ENCODE results near the gene ANKH. TPM values are rescaled to one million over a fixed set of nuclear protein-coding genes. Genes with fewer than 3 reads are reported as not detected.

Gene ANKH
- total and polyA plus RNA-seq, 5 donors from 2014 or later = 56.6 to 177 (median 63.2) TPM

GRCh38 chr5:14664270-14665100, 207.1 kb downstream of the ANKH start, which contains the start of gene OTULIN:
TSS of gene OTULIN (plus strand) at chr5:14664718. CDS start at chr5:14664826, 108 bp downstream.
- Histone ChIP-seq H3K4me1 (ENCODE audit: control insufficient read depth, insufficient read depth, low read length, poor library complexity, severe bottlenecking) (peaks cover 67% of the 10 kb centered on the region), H3K36me3 (ENCODE audit: control insufficient read depth, insufficient read depth, low read length) (peaks cover 3% of the 10 kb centered on the region), H3K27ac (ENCODE audit: insufficient read depth, low read length, poor library complexity, severe bottlenecking) (peak within 1 kb of the TSS; percentile 87), H3K27me3 (ENCODE audit: control insufficient read depth, insufficient read depth, low read length) (no peaks in the 10 kb centered on the region), H3K4me3 (ENCODE audit: low read depth, low read length) (peak within 1 kb of the TSS; percentile 94), H3K9me3 (ENCODE audit: control insufficient read depth in 2 of 2, low read length in 2 of 2) (no peaks in the 10 kb centered on the region)
- no peaks in the 10 kb centered on the region for H3K9me3 Mint-ChIP-seq
- ATAC-seq (ENCODE audit: low read depth in 2 of 2) (peak; percentile 71 to 73), DNase-seq (peak; percentile 77 to 95 (median 86))
- no peaks in the 10 kb centered on the region for H3K27me3 Mint-ChIP-seq
- peaks cover 20 to 88% (median 60%) of the 10 kb centered on the region in 4 donors for H3K4me1 Mint-ChIP-seq
- peaks cover 4% of the 10 kb centered on the region for H3K36me3 Mint-ChIP-seq
- H3K4me3 Mint-ChIP-seq = peak within 1 kb of the TSS; percentile 95 to 98 (median 96)
- H3K27ac Mint-ChIP-seq = peak within 1 kb of the TSS; percentile 91 to 98 (median 97)

GRCh38 chr5:14663734-14664269, 207.8 kb downstream of the ANKH start:
- Mint-ChIP-seq H3K36me3 (peaks cover 4% of the 10 kb centered on the region), H3K4me3 (peak overlapping the region; percentile 95 to 98 (median 96)), H3K9me3 (no peaks in the 10 kb centered on the region), H3K4me1 (peaks cover 20 to 84% (median 58%) of the 10 kb centered on the region in 4 donors), H3K27ac (peak overlapping the region; percentile 91 to 98 (median 97)), H3K27me3 (no peaks in the 10 kb centered on the region)
- no peak for ATAC-seq (ENCODE audit: low read depth in 2 of 2)
- DNase-seq = peak in 1 of 3 donors; percentile 53
- H3K36me3 ChIP-seq (ENCODE audit: control insufficient read depth, insufficient read depth, low read length) = peaks cover 3% of the 10 kb centered on the region
- peaks cover 61% of the 10 kb centered on the region for H3K4me1 ChIP-seq (ENCODE audit: control insufficient read depth, insufficient read depth, low read length, poor library complexity, severe bottlenecking)
- H3K4me3 ChIP-seq (ENCODE audit: low read depth, low read length) = peak overlapping the region; percentile 94
- H3K27me3 ChIP-seq (ENCODE audit: control insufficient read depth, insufficient read depth, low read length) = no peaks in the 10 kb centered on the region
- H3K27ac ChIP-seq (ENCODE audit: insufficient read depth, low read length, poor library complexity, severe bottlenecking) = peak overlapping the region; percentile 87
- no peaks in the 10 kb centered on the region for H3K9me3 ChIP-seq (ENCODE audit: control insufficient read depth in 2 of 2, low read length in 2 of 2)

GRCh38 chr5:14662721-14663260, 208.8 kb downstream of the ANKH start:
- ATAC-seq (ENCODE audit: low read depth in 2 of 2) = no peak
- peaks cover 52% of the 10 kb centered on the region for H3K4me1 ChIP-seq (ENCODE audit: control insufficient read depth, insufficient read depth, low read length, poor library complexity, severe bottlenecking)
- no peaks in the 10 kb centered on the region for H3K27me3 Mint-ChIP-seq
- H3K27ac Mint-ChIP-seq = peak overlapping the region; percentile 68 to 98 (median 91)
- H3K36me3 ChIP-seq (ENCODE audit: control insufficient read depth, insufficient read depth, low read length) = peaks cover 3% of the 10 kb centered on the region
- peak overlapping the region; percentile 94 for H3K4me3 ChIP-seq (ENCODE audit: low read depth, low read length)
- peaks cover 16 to 74% (median 50%) of the 10 kb centered on the region in 4 donors for H3K4me1 Mint-ChIP-seq
- H3K36me3 Mint-ChIP-seq = peaks cover 3% of the 10 kb centered on the region
- no peak for DNase-seq
- H3K9me3 Mint-ChIP-seq = no peaks in the 10 kb centered on the region
- H3K27me3 ChIP-seq (ENCODE audit: control insufficient read depth, insufficient read depth, low read length) = no peaks in the 10 kb centered on the region
- no peaks in the 10 kb centered on the region for H3K9me3 ChIP-seq (ENCODE audit: control insufficient read depth in 2 of 2, low read length in 2 of 2)
- no peak overlapping the region for H3K27ac ChIP-seq (ENCODE audit: insufficient read depth, low read length, poor library complexity, severe bottlenecking)
- peak overlapping the region; percentile 95 to 98 (median 96) for H3K4me3 Mint-ChIP-seq

GRCh38 chr5:14660833-14661232, 210.7 kb downstream of the ANKH start:
- no peaks in the 10 kb centered on the region for H3K9me3 ChIP-seq (ENCODE audit: control insufficient read depth in 2 of 2, low read length in 2 of 2)
- DNase-seq = no peak
- H3K27ac ChIP-seq (ENCODE audit: insufficient read depth, low read length, poor library complexity, severe bottlenecking) = no peak overlapping the region
- H3K4me3 ChIP-seq (ENCODE audit: low read depth, low read length) = no peak overlapping the region
- H3K36me3 Mint-ChIP-seq = no peaks in the 10 kb centered on the region
- peak overlapping the region; percentile 18 to 83 (median 58) for H3K4me3 Mint-ChIP-seq
- peaks cover 3% of the 10 kb centered on the region for H3K36me3 ChIP-seq (ENCODE audit: control insufficient read depth, insufficient read depth, low read length)
- H3K4me1 Mint-ChIP-seq = peaks cover 7 to 55% (median 32%) of the 10 kb centered on the region in 4 donors
- peak overlapping the region in 1 of 3 donors; percentile 43 for H3K27ac Mint-ChIP-seq
- no peaks in the 10 kb centered on the region for H3K27me3 ChIP-seq (ENCODE audit: control insufficient read depth, insufficient read depth, low read length)
- H3K9me3 Mint-ChIP-seq = no peaks in the 10 kb centered on the region
- peaks cover 33% of the 10 kb centered on the region for H3K4me1 ChIP-seq (ENCODE audit: control insufficient read depth, insufficient read depth, low read length, poor library complexity, severe bottlenecking)
- no peak for ATAC-seq (ENCODE audit: low read depth in 2 of 2)
- no peaks in the 10 kb centered on the region for H3K27me3 Mint-ChIP-seq

- peaks cover 26% of the 10 kb centered on the region for H3K4me1 ChIP-seq (ENCODE audit: control insufficient read depth, insufficient read depth, low read length, poor library complexity, severe bottlenecking)
- H3K9me3 ChIP-seq (ENCODE audit: control insufficient read depth in 2 of 2, low read length in 2 of 2) = no peaks in the 10 kb centered on the region
- no peak overlapping the region for H3K27ac ChIP-seq (ENCODE audit: insufficient read depth, low read length, poor library complexity, severe bottlenecking)
- H3K9me3 Mint-ChIP-seq = no peaks in the 10 kb centered on the region
- H3K4me3 ChIP-seq (ENCODE audit: low read depth, low read length) = no peak overlapping the region
- ATAC-seq (ENCODE audit: low read depth in 2 of 2) (no peak), DNase-seq (no peak)
- H3K36me3 Mint-ChIP-seq = no peaks in the 10 kb centered on the region
- no peak overlapping the region for H3K27ac Mint-ChIP-seq
- H3K4me1 Mint-ChIP-seq = peaks cover 7 to 52% (median 32%) of the 10 kb centered on the region in 4 donors
- peaks cover 3% of the 10 kb centered on the region for H3K36me3 ChIP-seq (ENCODE audit: control insufficient read depth, insufficient read depth, low read length)
- H3K27me3 Mint-ChIP-seq = no peaks in the 10 kb centered on the region
- peak overlapping the region in 2 of 4 donors; percentile 33 to 45 for H3K4me3 Mint-ChIP-seq
- no peaks in the 10 kb centered on the region for H3K27me3 ChIP-seq (ENCODE audit: control insufficient read depth, insufficient read depth, low read length)
Observed at GRCh38 chr5:14659821-14660607, 211.6 kb downstream of the ANKH start.

- no peak for ATAC-seq (ENCODE audit: low read depth in 2 of 2)
- Mint-ChIP-seq H3K27ac (no peak overlapping the region), H3K27me3 (no peaks in the 10 kb centered on the region), H3K4me1 (peaks cover 5 to 30% (median 15%) of the 10 kb centered on the region in 4 donors), H3K9me3 (no peaks in the 10 kb centered on the region), H3K4me3 (no peak overlapping the region), H3K36me3 (no peaks in the 10 kb centered on the region)
- no peak overlapping the region for H3K4me3 ChIP-seq (ENCODE audit: low read depth, low read length)
- peaks cover under 1% of the 10 kb centered on the region for H3K36me3 ChIP-seq (ENCODE audit: control insufficient read depth, insufficient read depth, low read length)
- DNase-seq = no peak
- no peak overlapping the region for H3K27ac ChIP-seq (ENCODE audit: insufficient read depth, low read length, poor library complexity, severe bottlenecking)
- peaks cover 13% of the 10 kb centered on the region for H3K4me1 ChIP-seq (ENCODE audit: control insufficient read depth, insufficient read depth, low read length, poor library complexity, severe bottlenecking)
- no peaks in the 10 kb centered on the region for H3K9me3 ChIP-seq (ENCODE audit: control insufficient read depth in 2 of 2, low read length in 2 of 2)
- no peaks in the 10 kb centered on the region for H3K27me3 ChIP-seq (ENCODE audit: control insufficient read depth, insufficient read depth, low read length)
Observed at GRCh38 chr5:14656898-14657297, 214.7 kb downstream of the ANKH start.

- H3K4me3 Mint-ChIP-seq = no peak overlapping the region
- H3K27me3 Mint-ChIP-seq = peaks cover 10% of the 10 kb centered on the region
- no peaks in the 10 kb centered on the region for H3K27me3 ChIP-seq (ENCODE audit: control insufficient read depth, insufficient read depth, low read length)
- peaks cover 5 to 15% (median 6%) of the 10 kb centered on the region in 4 donors for H3K4me1 Mint-ChIP-seq
- no peak overlapping the region for H3K27ac Mint-ChIP-seq
- no peaks in the 10 kb centered on the region for H3K36me3 ChIP-seq (ENCODE audit: control insufficient read depth, insufficient read depth, low read length)
- no peaks in the 10 kb centered on the region for H3K36me3 Mint-ChIP-seq
- peaks cover 5% of the 10 kb centered on the region for H3K4me1 ChIP-seq (ENCODE audit: control insufficient read depth, insufficient read depth, low read length, poor library complexity, severe bottlenecking)
- no peaks in the 10 kb centered on the region for H3K9me3 Mint-ChIP-seq
- H3K9me3 ChIP-seq (ENCODE audit: control insufficient read depth in 2 of 2, low read length in 2 of 2) = no peaks in the 10 kb centered on the region
- H3K4me3 ChIP-seq (ENCODE audit: low read depth, low read length) = no peak overlapping the region
- H3K27ac ChIP-seq (ENCODE audit: insufficient read depth, low read length, poor library complexity, severe bottlenecking) = no peak overlapping the region
- DNase-seq = no peak
- ATAC-seq (ENCODE audit: low read depth in 2 of 2) = no peak
Observed at GRCh38 chr5:14655146-14655741, 216.3 kb downstream of the ANKH start.

Data from CD4-positive, CD25-positive, alpha-beta regulatory T cell (primary cell).